OCI-LY3 (cell line): Measurements from ENCODE around the gene USE1.

ENCODE experiments used
- CTCF ChIP-seq: fragments of 200-600, 300-600 bp; sonication (generic); IDR thresholded peaks from 2 replicates; pipeline ENCODE4 v1.5.1; 2014; ENCODE audit warnings: antibody characterized with exemption, low read length, low read depth
- EZH2phosphoT487 ChIP-seq: fragments of 200-600 bp; shearing (Covaris generic); IDR thresholded peaks from 2 replicates; pipeline ENCODE4 v1.6.1; 2018; ENCODE audit warnings: antibody characterized with exemption, mixed run types, low read depth

GRCh38 chr19:17266026-17266425 lies 50.9 kb downstream of the USE1 start:
- TF ChIP-seq CTCF = no peak
- no peak for TF ChIP-seq EZH2phosphoT487
